ENCODE data around the gene SPATA46. TPM values are rescaled to one million over a fixed set of nuclear protein-coding genes. Genes with fewer than 3 reads are reported as not detected.

The SPATA46 gene
- total and polyA plus RNA-seq, 7 donors, result not detected

DNA sequence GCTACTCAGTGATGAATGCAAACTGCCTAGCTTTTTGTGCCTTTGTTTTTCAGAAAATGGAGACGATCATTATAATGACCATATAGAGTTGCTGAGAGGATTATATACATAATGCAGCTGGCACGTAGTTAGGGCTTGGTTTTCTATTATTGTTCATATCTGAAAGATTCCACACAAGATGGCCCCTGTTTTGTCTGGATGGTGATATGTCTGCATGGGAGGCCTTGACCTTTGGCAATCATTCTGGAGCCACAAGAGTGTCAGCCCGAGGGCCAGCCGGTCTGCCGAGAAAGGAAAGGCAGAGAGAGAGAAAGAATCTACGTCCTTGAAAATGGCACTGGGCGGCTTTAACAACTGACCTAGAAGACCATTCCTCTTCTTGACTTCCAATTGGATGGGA lies 41.0 kb upstream of the SPATA46 start:
- no peak overlapping the region for H3K4me3 ChIP-seq
- TF ChIP-seq CTCF (IDR thresholded peaks at IDR 0.05) (no peak), POLR2A (IDR thresholded peaks at IDR 0.05) (no peak), POLR2AphosphoS5 (IDR thresholded peaks at IDR 0.05) (no peak), EP300 (IDR thresholded peaks at IDR 0.05) (no peak)
- H3K36me3 ChIP-seq, result no peaks in the 10 kb centered on the region
- H3K27me3 ChIP-seq, result no peaks in the 10 kb centered on the region
- intact Hi-C loops (cut with DNase I), result no loop called here
- 92 to 96% methylated on average over 7 of the region's 7 CpGs for WGBS, 2 donors
- no peak for DNase-seq
- H3K4me1 ChIP-seq, result no peaks in the 10 kb centered on the region
- H3K27ac ChIP-seq, result no peak overlapping the region
- no peaks in the 10 kb centered on the region for H3K9me3 ChIP-seq

GRCh38 chr1:162416909-162417308 lies 40.3 kb upstream of the SPATA46 start:
- 91 to 93% methylated on average over 2 of the region's 2 CpGs for WGBS, 2 donors
- no peak overlapping the region for H3K27ac ChIP-seq
- intact Hi-C loops (cut with DNase I), result no loop called here
- TF ChIP-seq POLR2A (IDR thresholded peaks at IDR 0.05) (no peak), POLR2AphosphoS5 (IDR thresholded peaks at IDR 0.05) (no peak), CTCF (IDR thresholded peaks at IDR 0.05) (no peak), EP300 (IDR thresholded peaks at IDR 0.05) (no peak)
- no peaks in the 10 kb centered on the region for H3K27me3 ChIP-seq
- H3K9me3 ChIP-seq, result no peaks in the 10 kb centered on the region
- no peak overlapping the region for H3K4me3 ChIP-seq
- no peaks in the 10 kb centered on the region for H3K4me1 ChIP-seq
- H3K36me3 ChIP-seq, result no peaks in the 10 kb centered on the region
- DNase-seq, result no peak

GRCh38 chr1:162416215-162416614 lies 39.6 kb upstream of the SPATA46 start:
- intact Hi-C loops (cut with DNase I), result no loop called here
- Histone ChIP-seq H3K27ac (no peak overlapping the region), H3K4me1 (no peaks in the 10 kb centered on the region), H3K27me3 (no peaks in the 10 kb centered on the region), H3K36me3 (no peaks in the 10 kb centered on the region), H3K4me3 (no peak overlapping the region), H3K9me3 (no peaks in the 10 kb centered on the region)
- TF ChIP-seq CTCF (IDR thresholded peaks at IDR 0.05) (no peak), POLR2AphosphoS5 (IDR thresholded peaks at IDR 0.05) (no peak), POLR2A (IDR thresholded peaks at IDR 0.05) (no peak), EP300 (IDR thresholded peaks at IDR 0.05) (no peak)
- no peak for DNase-seq

DNA sequence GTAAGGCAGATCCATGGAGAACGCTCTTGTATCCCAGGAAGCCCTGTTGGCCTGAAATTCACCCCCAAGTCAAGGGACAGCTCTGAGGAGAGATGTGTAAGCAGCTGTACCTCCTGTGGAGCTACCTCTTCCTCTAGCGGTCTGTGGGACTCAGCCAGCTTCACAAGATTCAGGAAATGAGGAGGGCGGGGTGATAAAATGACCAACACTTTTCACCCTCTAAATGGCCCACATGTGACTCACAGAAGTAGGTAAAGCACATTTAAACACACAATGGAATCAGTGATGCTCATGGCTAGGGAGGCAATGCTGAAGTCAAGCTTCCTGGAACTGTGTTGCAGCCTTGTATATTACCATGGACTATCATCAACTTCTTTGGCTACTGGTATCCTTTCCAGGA lies 35.3 kb upstream of the SPATA46 start, which contains the start of gene SH2D1B:
Gene SH2D1B, minus strand, starts transcription at position 135 of the 400 bp plus-strand sequence. Its CDS starts 120 bp downstream, at position 15.
- no peak within 1 kb of the TSS for H3K4me3 ChIP-seq
- DNase-seq, result no peak
- TF ChIP-seq POLR2AphosphoS5 (IDR thresholded peaks at IDR 0.05), result no peak
- no peak for TF ChIP-seq EP300 (IDR thresholded peaks at IDR 0.05)
- TF ChIP-seq CTCF (IDR thresholded peaks at IDR 0.05), result no peak
- TF ChIP-seq POLR2A (IDR thresholded peaks at IDR 0.05), result no peak
- no peaks in the 10 kb centered on the region for H3K36me3 ChIP-seq
- WGBS, 2 donors, result 71 to 91% methylated on average over 3 of the region's 3 CpGs
- H3K27ac ChIP-seq, result no peak within 1 kb of the TSS
- no peaks in the 10 kb centered on the region for H3K27me3 ChIP-seq
- intact Hi-C loops (cut with DNase I), result no loop called here
- no peaks in the 10 kb centered on the region for H3K4me1 ChIP-seq
- no peaks in the 10 kb centered on the region for H3K9me3 ChIP-seq

DNA sequence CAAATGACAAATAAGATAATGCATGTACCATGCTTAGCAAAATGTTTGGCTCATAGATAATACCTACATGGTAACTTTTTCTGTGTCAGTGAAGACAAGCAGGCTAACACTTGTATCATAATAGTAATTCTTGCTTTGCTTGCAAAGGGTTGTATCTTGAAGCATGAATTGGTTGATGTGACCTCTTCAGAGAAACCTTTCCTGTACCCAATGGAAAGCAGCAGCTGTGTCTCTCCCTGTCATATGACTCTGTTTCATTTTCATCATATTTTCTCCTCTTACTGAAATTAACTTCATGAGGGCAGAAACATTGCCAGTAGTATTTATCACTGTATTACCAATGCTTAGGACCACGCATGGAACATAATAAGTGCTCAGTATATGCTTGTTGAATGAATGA lies 30.9 kb upstream of the SPATA46 start:
- no peak overlapping the region for H3K27ac ChIP-seq
- intact Hi-C loops (cut with DNase I), result no loop called here
- H3K4me1 ChIP-seq, result no peaks in the 10 kb centered on the region
- WGBS, 2 donors, result 94 to 96% methylated on average over 1 of the region's 1 CpG
- no peak for TF ChIP-seq CTCF (IDR thresholded peaks at IDR 0.05)
- TF ChIP-seq POLR2A (IDR thresholded peaks at IDR 0.05), result no peak
- no peak for TF ChIP-seq EP300 (IDR thresholded peaks at IDR 0.05)
- no peak for TF ChIP-seq POLR2AphosphoS5 (IDR thresholded peaks at IDR 0.05)
- H3K9me3 ChIP-seq, result no peaks in the 10 kb centered on the region
- no peak overlapping the region for H3K4me3 ChIP-seq
- DNase-seq, result no peak
- no peaks in the 10 kb centered on the region for H3K27me3 ChIP-seq
- H3K36me3 ChIP-seq, result no peaks in the 10 kb centered on the region
